PC-3 (cell line): ENCODE data around the gene CELF6.

Experiments
- CTCF ChIP-seq: fragments of 300-600 bp; sonication (generic); conservative IDR thresholded peaks from 2 replicates; pipeline ENCODE4 v1.5.1; 2017; ENCODE audit warnings: antibody characterized with exemption, low read depth, mild to moderate bottlenecking, low read length
- EZH2 ChIP-seq: fragments of 300-600 bp; sonication (generic); IDR thresholded peaks from one replicate; pipeline ENCODE4 v1.6.1; 2017; ENCODE audit warnings: antibody characterized with exemption, mild to moderate bottlenecking, low read length; ENCODE audit not compliant: unreplicated experiment
- EZH2phosphoT487 ChIP-seq: fragments of 300-600 bp; sonication (generic); IDR thresholded peaks from 2 replicates; pipeline ENCODE4 v1.6.1; 2018; ENCODE audit warnings: mild to moderate bottlenecking, antibody characterized with exemption, low read length, borderline replicate concordance

GRCh38 chr15:72238586-72238985, 81.4 kb downstream of the CELF6 start:
- TF ChIP-seq CTCF, result no peak
- TF ChIP-seq EZH2phosphoT487, result no peak
- TF ChIP-seq EZH2, result no peak
